ENCODE measurements around the gene FMO2. TPM values are rescaled to one million over a fixed set of nuclear protein-coding genes. Genes with fewer than 3 reads are reported as not detected.
"Not testable (repeated sequence)": the region's sequence is repeated elsewhere in the genome, so short reads cannot be mapped to it uniquely, and the experiment has no call there.

Gene FMO2
- total RNA-seq, 1 experiment from 2014 or later: not detected

- DNase-seq: peak; percentile 62
- TF ChIP-seq, protein P1, sequence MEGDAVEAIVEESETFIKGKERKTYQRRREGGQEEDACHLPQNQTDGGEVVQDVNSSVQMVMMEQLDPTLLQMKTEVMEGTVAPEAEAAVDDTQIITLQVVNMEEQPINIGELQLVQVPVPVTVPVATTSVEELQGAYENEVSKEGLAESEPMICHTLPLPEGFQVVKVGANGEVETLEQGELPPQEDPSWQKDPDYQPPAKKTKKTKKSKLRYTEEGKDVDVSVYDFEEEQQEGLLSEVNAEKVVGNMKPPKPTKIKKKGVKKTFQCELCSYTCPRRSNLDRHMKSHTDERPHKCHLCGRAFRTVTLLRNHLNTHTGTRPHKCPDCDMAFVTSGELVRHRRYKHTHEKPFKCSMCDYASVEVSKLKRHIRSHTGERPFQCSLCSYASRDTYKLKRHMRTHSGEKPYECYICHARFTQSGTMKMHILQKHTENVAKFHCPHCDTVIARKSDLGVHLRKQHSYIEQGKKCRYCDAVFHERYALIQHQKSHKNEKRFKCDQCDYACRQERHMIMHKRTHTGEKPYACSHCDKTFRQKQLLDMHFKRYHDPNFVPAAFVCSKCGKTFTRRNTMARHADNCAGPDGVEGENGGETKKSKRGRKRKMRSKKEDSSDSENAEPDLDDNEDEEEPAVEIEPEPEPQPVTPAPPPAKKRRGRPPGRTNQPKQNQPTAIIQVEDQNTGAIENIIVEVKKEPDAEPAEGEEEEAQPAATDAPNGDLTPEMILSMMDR (IDR thresholded peaks at IDR 0.05; ENCODE audit: unreplicated experiment): peak; percentile 84
- intact Hi-C loops (cut with micrococcal nuclease; ENCODE audit: unreplicated experiment): loop anchor here (1.0 to 2.0 kb wide), 3 partner anchors 38 to 260 kb away; no protein-coding TSS in a partner anchor
- H3K4me1 Mint-ChIP-seq (ENCODE audit: low read depth, unreplicated experiment): no peaks in the 10 kb centered on the region
- H3K27ac Mint-ChIP-seq (ENCODE audit: unreplicated experiment): no peak overlapping the region
- H3K27me3 Mint-ChIP-seq (ENCODE audit: unreplicated experiment): no peaks in the 10 kb centered on the region
- no TSS peak for BruUV-seq (replicated peaks)
- H3K4me3 Mint-ChIP-seq (ENCODE audit: low read depth, unreplicated experiment): no peak overlapping the region
- H3K36me3 Mint-ChIP-seq (ENCODE audit: insufficient read depth, unreplicated experiment): no peaks in the 10 kb centered on the region
- H3K9me3 Mint-ChIP-seq (ENCODE audit: low read depth, unreplicated experiment): no peaks in the 10 kb centered on the region
- CTCF ChIA-PET: interaction anchor here (0.6 to 1.7 kb wide), 6 partner anchors 19 to 260 kb away, joined by 3 to 27 read pairs (median 8); partner anchors contain the start of gene FMO4
These were observed 41.8 kb downstream of the FMO2 start for GRCh38 chr1:171226747-171227370.

DNA sequence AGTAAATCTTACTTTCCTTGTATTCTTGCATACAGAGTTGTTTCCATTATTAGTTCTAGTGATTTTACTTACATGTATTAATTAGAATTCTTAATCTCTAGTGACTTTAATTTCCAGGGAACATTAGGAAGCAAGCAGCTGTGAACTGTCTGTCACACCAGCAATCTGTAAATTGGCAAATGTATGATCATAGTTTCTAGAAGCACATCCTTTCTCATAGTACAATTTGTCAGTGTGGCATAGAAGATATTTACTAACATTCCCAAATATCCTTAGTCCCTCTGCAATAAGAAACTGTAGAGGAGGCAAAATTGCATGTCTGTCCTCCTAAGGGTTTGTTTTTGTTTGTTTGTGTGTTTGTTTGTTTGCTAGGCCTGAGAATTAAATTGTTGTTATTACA lies 46.2 kb downstream of the FMO2 start:
- H3K27ac Mint-ChIP-seq (ENCODE audit: unreplicated experiment): no peak overlapping the region
- no peaks in the 10 kb centered on the region for H3K36me3 Mint-ChIP-seq (ENCODE audit: insufficient read depth, unreplicated experiment)
- no TSS peak for BruUV-seq (replicated peaks)
- TF ChIP-seq, protein P1 (IDR thresholded peaks at IDR 0.05; ENCODE audit: unreplicated experiment): no peak
- no peaks in the 10 kb centered on the region for H3K4me1 Mint-ChIP-seq (ENCODE audit: low read depth, unreplicated experiment)
- H3K27me3 Mint-ChIP-seq (ENCODE audit: unreplicated experiment): no peaks in the 10 kb centered on the region
- CTCF ChIA-PET: no interaction called here
- no peak for DNase-seq
- peaks cover 2% of the 10 kb centered on the region for H3K9me3 Mint-ChIP-seq (ENCODE audit: low read depth, unreplicated experiment)
- no peak overlapping the region for H3K4me3 Mint-ChIP-seq (ENCODE audit: low read depth, unreplicated experiment)
- intact Hi-C loops (cut with micrococcal nuclease; ENCODE audit: unreplicated experiment): no loop called here

DNA sequence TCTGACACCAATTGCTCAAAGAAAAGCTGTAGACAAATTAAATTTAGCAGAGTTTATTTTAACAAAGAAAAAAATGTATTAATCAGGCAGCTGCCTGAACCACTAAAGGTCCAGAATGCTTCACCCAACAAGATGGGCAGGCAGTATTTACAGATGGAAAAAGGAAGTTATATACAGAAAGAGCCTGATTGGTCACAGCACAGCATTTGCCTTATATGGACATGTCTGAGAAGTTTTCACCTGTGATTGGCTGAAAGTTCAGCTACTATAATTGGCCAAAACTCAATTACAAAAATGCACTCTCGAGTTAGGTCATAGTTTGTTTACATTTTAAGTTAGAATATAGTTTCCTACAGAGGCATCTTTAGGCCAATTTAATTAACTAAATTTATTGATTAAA lies 48.1 kb downstream of the FMO2 start:
- CTCF ChIA-PET: interaction anchor here (1.1 to 1.2 kb wide), 2 partner anchors 12 to 266 kb away, joined by 3 read pairs; no protein-coding TSS in a partner anchor
- Mint-ChIP-seq H3K27me3 (ENCODE audit: unreplicated experiment) (peaks cover 6% of the 10 kb centered on the region), H3K9me3 (ENCODE audit: low read depth, unreplicated experiment) (peaks cover 2% of the 10 kb centered on the region), H3K4me1 (ENCODE audit: low read depth, unreplicated experiment) (no peaks in the 10 kb centered on the region), H3K36me3 (ENCODE audit: insufficient read depth, unreplicated experiment) (no peaks in the 10 kb centered on the region), H3K27ac (ENCODE audit: unreplicated experiment) (no peak overlapping the region), H3K4me3 (ENCODE audit: low read depth, unreplicated experiment) (no peak overlapping the region)
- TF ChIP-seq, protein P1 (IDR thresholded peaks at IDR 0.05; ENCODE audit: unreplicated experiment): no peak
- DNase-seq: no peak
- intact Hi-C loops (cut with micrococcal nuclease; ENCODE audit: unreplicated experiment): no loop called here
- no TSS peak for BruUV-seq (replicated peaks)

GRCh38 chr1:171236231-171236630 lies 51.1 kb downstream of the FMO2 start:
- CTCF ChIA-PET; intact Hi-C loops (cut with micrococcal nuclease; ENCODE audit: unreplicated experiment); H3K27ac Mint-ChIP-seq (ENCODE audit: unreplicated experiment); DNase-seq; H3K36me3 Mint-ChIP-seq (ENCODE audit: insufficient read depth, unreplicated experiment); H3K9me3 Mint-ChIP-seq (ENCODE audit: low read depth, unreplicated experiment); H3K4me3 Mint-ChIP-seq (ENCODE audit: low read depth, unreplicated experiment); H3K4me1 Mint-ChIP-seq (ENCODE audit: low read depth, unreplicated experiment); BruUV-seq (replicated peaks): not testable (repeated sequence)
- peaks cover 36% of the 10 kb centered on the region for H3K27me3 Mint-ChIP-seq (ENCODE audit: unreplicated experiment)

DNA sequence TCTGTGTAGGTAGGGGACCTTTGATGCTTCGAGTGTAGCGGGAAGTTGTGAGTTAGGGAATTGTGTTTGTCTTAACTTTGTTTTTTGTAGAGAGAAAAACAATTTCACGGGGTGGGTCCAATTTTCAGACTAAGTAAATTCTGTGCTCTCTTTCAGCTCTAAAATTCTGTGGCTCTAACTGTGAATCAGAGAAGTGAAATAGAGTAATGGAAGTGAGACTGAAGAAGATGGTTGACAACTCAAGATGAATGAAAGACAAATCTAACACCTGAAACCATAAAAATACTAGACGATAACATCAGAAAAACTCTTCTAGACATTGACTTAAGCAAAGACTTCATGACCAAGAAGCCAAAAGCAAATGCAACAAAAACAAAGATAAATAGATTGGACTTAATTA lies 58.8 kb downstream of the FMO2 start:
- TF ChIP-seq, protein P1 (IDR thresholded peaks at IDR 0.05; ENCODE audit: unreplicated experiment): no peak
- BruUV-seq (replicated peaks): no TSS peak
- H3K4me1 Mint-ChIP-seq (ENCODE audit: low read depth, unreplicated experiment): no peaks in the 10 kb centered on the region
- CTCF ChIA-PET: no interaction called here
- H3K27ac Mint-ChIP-seq (ENCODE audit: unreplicated experiment): no peak overlapping the region
- peaks cover 58% of the 10 kb centered on the region for H3K27me3 Mint-ChIP-seq (ENCODE audit: unreplicated experiment)
- intact Hi-C loops (cut with micrococcal nuclease; ENCODE audit: unreplicated experiment): loop anchor here (10.0 kb wide), 1 partner anchor 471 kb away; no protein-coding TSS in a partner anchor
- no peak overlapping the region for H3K4me3 Mint-ChIP-seq (ENCODE audit: low read depth, unreplicated experiment)
- no peak for DNase-seq
- H3K9me3 Mint-ChIP-seq (ENCODE audit: low read depth, unreplicated experiment): peaks cover 5% of the 10 kb centered on the region
- no peaks in the 10 kb centered on the region for H3K36me3 Mint-ChIP-seq (ENCODE audit: insufficient read depth, unreplicated experiment)
